ENCODE measurements around the gene RIMBP2.

Gene RIMBP2

GRCh38 chr12:130525384-130526172 lies 190.5 kb downstream of the RIMBP2 start:
- TF ChIP-seq CTCF (IDR thresholded peaks at IDR 0.05; ENCODE audit: low read length), result no peak
- no peak overlapping the region for H3K27ac ChIP-seq (ENCODE audit: low read depth, low read length, poor library complexity, severe bottlenecking)

GRCh38 chr12:130524759-130525158 lies 191.3 kb downstream of the RIMBP2 start:
- Histone ChIP-seq H3K79me2 (ENCODE audit: insufficient read depth, low read length) (no peaks in the 10 kb centered on the region), H2AFZ (ENCODE audit: low read length) (no peak overlapping the region), H3F3A (ENCODE audit: insufficient read depth, low read length) (no peaks in the 10 kb centered on the region), H3K4me2 (ENCODE audit: low read length) (no peak overlapping the region), H3K4me3 (ENCODE audit: low read depth, low read length, poor library complexity, severe bottlenecking) (no peak overlapping the region), H3K9me2 (ENCODE audit: low read depth, low read length) (no peaks in the 10 kb centered on the region), H3K36me3 (ENCODE audit: insufficient read depth, low read length) (no peaks in the 10 kb centered on the region), H3K4me1 (ENCODE audit: insufficient read depth, low read length, severe bottlenecking) (no peaks in the 10 kb centered on the region), H3K27ac (ENCODE audit: low read depth, low read length, poor library complexity, severe bottlenecking) (no peak overlapping the region), H3K9ac (ENCODE audit: low read length) (no peak overlapping the region), H3K27me3 (ENCODE audit: insufficient read depth, low read length) (peaks cover 4% of the 10 kb centered on the region; the same call in 1 of the 2 replicates), H3K9me3 (ENCODE audit: low read length) (no peaks in the 10 kb centered on the region), H4K20me1 (ENCODE audit: insufficient read depth, low read length) (no peaks in the 10 kb centered on the region)
- TF ChIP-seq EZH2 (IDR thresholded peaks at IDR 0.05; ENCODE audit: borderline replicate concordance, low read length) (no peak), CTCF (IDR thresholded peaks at IDR 0.05; ENCODE audit: low read length) (no peak)

More at GRCh38 chr12:130525384-130526172, 190.5 kb downstream of the RIMBP2 start:
- H4K20me1 ChIP-seq (ENCODE audit: insufficient read depth, low read length), result no peaks in the 10 kb centered on the region
- H2AFZ ChIP-seq (ENCODE audit: low read length), result no peak overlapping the region
- H3K4me2 ChIP-seq (ENCODE audit: low read length), result no peak overlapping the region
- H3K4me3 ChIP-seq (ENCODE audit: low read depth, low read length, poor library complexity, severe bottlenecking), result no peak overlapping the region
- H3K4me1 ChIP-seq (ENCODE audit: insufficient read depth, low read length, severe bottlenecking), result no peaks in the 10 kb centered on the region
- peaks cover 4% of the 10 kb centered on the region; the same call in 1 of the 2 replicates for H3K27me3 ChIP-seq (ENCODE audit: insufficient read depth, low read length)
- no peaks in the 10 kb centered on the region for H3K79me2 ChIP-seq (ENCODE audit: insufficient read depth, low read length)
- no peaks in the 10 kb centered on the region for H3K9me2 ChIP-seq (ENCODE audit: low read depth, low read length)
- no peaks in the 10 kb centered on the region for H3K36me3 ChIP-seq (ENCODE audit: insufficient read depth, low read length)
- no peaks in the 10 kb centered on the region for H3K9me3 ChIP-seq (ENCODE audit: low read length)
- no peaks in the 10 kb centered on the region for H3F3A ChIP-seq (ENCODE audit: insufficient read depth, low read length)
- no peak overlapping the region for H3K9ac ChIP-seq (ENCODE audit: low read length)

- no peaks in the 10 kb centered on the region for H3K36me3 ChIP-seq (ENCODE audit: insufficient read depth, low read length)
- H3F3A ChIP-seq (ENCODE audit: insufficient read depth, low read length), result no peaks in the 10 kb centered on the region
- H2AFZ ChIP-seq (ENCODE audit: low read length), result no peak overlapping the region
- H3K9ac ChIP-seq (ENCODE audit: low read length), result no peak overlapping the region
- no peak overlapping the region for H3K4me2 ChIP-seq (ENCODE audit: low read length)
- H3K27ac ChIP-seq (ENCODE audit: low read depth, low read length, poor library complexity, severe bottlenecking), result no peak overlapping the region
- H4K20me1 ChIP-seq (ENCODE audit: insufficient read depth, low read length), result no peaks in the 10 kb centered on the region
- peaks cover 4% of the 10 kb centered on the region; the same call in 1 of the 2 replicates for H3K27me3 ChIP-seq (ENCODE audit: insufficient read depth, low read length)
- no peaks in the 10 kb centered on the region for H3K4me1 ChIP-seq (ENCODE audit: insufficient read depth, low read length, severe bottlenecking)
- no peaks in the 10 kb centered on the region for H3K79me2 ChIP-seq (ENCODE audit: insufficient read depth, low read length)
- no peaks in the 10 kb centered on the region for H3K9me3 ChIP-seq (ENCODE audit: low read length)
- TF ChIP-seq EZH2 (IDR thresholded peaks at IDR 0.05; ENCODE audit: borderline replicate concordance, low read length), result no peak
- TF ChIP-seq CTCF (IDR thresholded peaks at IDR 0.05; ENCODE audit: low read length), result no peak
- H3K9me2 ChIP-seq (ENCODE audit: low read depth, low read length), result no peaks in the 10 kb centered on the region
- H3K4me3 ChIP-seq (ENCODE audit: low read depth, low read length, poor library complexity, severe bottlenecking), result no peak overlapping the region
Measured at GRCh38 chr12:130523863-130524614, 192.1 kb downstream of the RIMBP2 start.
